Liver (tissue), 9 donors: ENCODE measurements around the gene GRAMD2A. TPM values are rescaled to one million over a fixed set of nuclear protein-coding genes. Genes with fewer than 3 reads are reported as not detected.

Source experiments
- DNase-seq: peaks from one replicate; pipeline ENCODE4 v3.0.0-alpha.2; 2017; ENCODE audit warnings: low spot score
- H3K27ac ChIP-seq, 2 donors: one replicate each; pipeline ENCODE4 v1.7.0; 2013; ENCODE audit warnings: inconsistent platforms in 2 of 2, low read length in 2 of 2, control low read depth in 1 of 2, low read depth in 1 of 2, mild to moderate bottlenecking in 1 of 2
- H3K27me3 ChIP-seq, 4 donors: one replicate each; pipeline versions ENCODE4 v1.6.1 to v1.7.0; 2013; ENCODE audit warnings: low read length in 3 of 4, inconsistent platforms in 1 of 4, mild to moderate bottlenecking in 1 of 4, moderate library complexity in 1 of 4; ENCODE audit not compliant: control insufficient read depth in 4 of 4, insufficient read depth in 4 of 4
- H3K36me3 ChIP-seq, 4 donors: one replicate each; pipeline versions ENCODE4 v1.6.1 to v1.7.0; 2013; ENCODE audit warnings: low read length in 3 of 4, mild to moderate bottlenecking in 3 of 4, low read depth in 1 of 4, moderate library complexity in 1 of 4; ENCODE audit not compliant: control insufficient read depth in 4 of 4, insufficient read depth in 3 of 4
- H3K4me1 ChIP-seq, 4 donors: one replicate each; pipeline versions ENCODE4 v1.6.1 to v1.7.0; 2013; ENCODE audit warnings: low read length in 3 of 4, mild to moderate bottlenecking in 3 of 4, moderate library complexity in 1 of 4; ENCODE audit not compliant: control insufficient read depth in 4 of 4, insufficient read depth in 4 of 4
- H3K4me3 ChIP-seq, 3 donors: one replicate each; pipeline versions ENCODE4 v1.6.1 to v1.7.0; 2013; ENCODE audit warnings: low read length in 3 of 3, control low read depth in 1 of 3, low read depth in 1 of 3, mild to moderate bottlenecking in 1 of 3
- H3K9ac ChIP-seq, 2 donors: one replicate each; pipeline ENCODE4 v1.7.0; 2013; ENCODE audit warnings: low read length in 2 of 2, mild to moderate bottlenecking in 2 of 2, moderate library complexity in 2 of 2, control low read depth in 1 of 2, low read depth in 1 of 2
- H3K9me3 ChIP-seq, 4 donors: one replicate each; pipeline versions ENCODE4 v1.6.1 to v1.7.0; 2013; ENCODE audit warnings: low read length in 3 of 4; ENCODE audit not compliant: control insufficient read depth in 4 of 4
- EGR1 ChIP-seq, 2 donors: IDR thresholded peaks; 2 replicates each; pipeline ENCODE4 v1.6.1; 2016 to 2018; ENCODE audit warnings: antibody characterized with exemption in 2 of 2, low read depth in 2 of 2
- FOXA1 ChIP-seq: IDR thresholded peaks from 2 replicates; pipeline ENCODE4 v1.6.1; 2016; ENCODE audit warnings: antibody characterized with exemption
- FOXA2 ChIP-seq: IDR thresholded peaks from 2 replicates; pipeline ENCODE4 v1.6.1; 2016; ENCODE audit warnings: antibody characterized with exemption
- GABPA ChIP-seq, 2 donors: IDR thresholded peaks in 1 of 2; conservative IDR thresholded peaks in 1 of 2; 2 replicates each; pipeline ENCODE4 v1.6.1; 2016; ENCODE audit warnings: antibody characterized with exemption in 2 of 2, mild to moderate bottlenecking in 1 of 2, moderate library complexity in 1 of 2
- HNF4A ChIP-seq, 2 donors: conservative IDR thresholded peaks; 2 replicates each; pipeline ENCODE4 v1.6.1; 2016; ENCODE audit warnings: antibody characterized with exemption in 2 of 2, mild to moderate bottlenecking in 2 of 2
- JUND ChIP-seq, 2 donors: IDR thresholded peaks; 2 replicates each; pipeline ENCODE4 v1.6.1; 2016; ENCODE audit warnings: antibody characterized with exemption in 2 of 2
- NR2F2 ChIP-seq: IDR thresholded peaks from 2 replicates; pipeline ENCODE4 v1.6.1; 2016; ENCODE audit warnings: antibody characterized with exemption
- RAD21 ChIP-seq, 2 donors: IDR thresholded peaks; 2 replicates each; pipeline ENCODE4 v1.6.1; 2016; ENCODE audit warnings: antibody characterized with exemption in 2 of 2, mild to moderate bottlenecking in 2 of 2
- SP1 ChIP-seq: IDR thresholded peaks from 2 replicates; pipeline ENCODE4 v1.6.1; 2018; ENCODE audit warnings: antibody characterized with exemption, mild to moderate bottlenecking
- TAF1 ChIP-seq: conservative IDR thresholded peaks from 2 replicates; pipeline ENCODE4 v1.6.1; 2016; ENCODE audit warnings: antibody characterized with exemption, mild to moderate bottlenecking
- YY1 ChIP-seq: IDR thresholded peaks from 2 replicates; pipeline ENCODE4 v1.6.1; 2016; ENCODE audit warnings: antibody characterized with exemption, mild to moderate bottlenecking
- WGBS: extraction: QIAGEN DNeasy Blood & Tissue Kit; methylation state at CpG from one replicate; pipeline ENCODE4 v1.1.7; 2013; 5-methylcytosine and 5-hydroxymethylcytosine counted together
- polyA plus RNA-seq, 2 donors: library from polyadenylated mRNA; stranded (reverse) in 1 of 2; unstranded in 1 of 2; fragments of 200-250 nt in 1 of 2; fragments of >200 nt in 1 of 2; fragmentation: Nextera tagmentation in 1 of 2; extraction: Ambion mirVana in 1 of 2; gene quantifications; one replicate each; pipeline versions ENCODE4 v1.2.1 to v1.2.3, GENCODE V29; 2013 to 2015
- total RNA-seq, 2 donors: library from RNA; depleted of rRNA; stranded (reverse); fragments of >200 nt; gene quantifications; one replicate each; pipeline ENCODE4 v1.2.3, GENCODE V29; 2014
- TF ChIP-seq, protein P1 (sequence below): IDR thresholded peaks from 2 replicates; pipeline ENCODE4 v1.6.1; 2016; ENCODE audit warnings: antibody characterized with exemption
- TF ChIP-seq, protein P2 (sequence below): fragments of 150-350 bp; IDR thresholded peaks from 2 replicates; pipeline ENCODE4 v1.5.1; 2017; ENCODE audit warnings: improper control_type of control experiment, low read depth, low read length; ENCODE audit not compliant: missing input control
- TF ChIP-seq, protein P3 (sequence below): IDR thresholded peaks from 2 replicates; pipeline ENCODE4 v1.6.1; 2016; ENCODE audit warnings: antibody characterized with exemption, mild to moderate bottlenecking
- TF ChIP-seq, protein P4 (sequence below): IDR thresholded peaks from 2 replicates; pipeline ENCODE4 v1.6.1; 2016; ENCODE audit warnings: antibody characterized with exemption
- donor health status: healthy.
- donor health status: healthy.
- donor health status: healthy.
- donor health status: healthy.
- donor health status: healthy.

The GRAMD2A gene
- total and polyA plus RNA-seq, 4 donors = not detected

DNA sequence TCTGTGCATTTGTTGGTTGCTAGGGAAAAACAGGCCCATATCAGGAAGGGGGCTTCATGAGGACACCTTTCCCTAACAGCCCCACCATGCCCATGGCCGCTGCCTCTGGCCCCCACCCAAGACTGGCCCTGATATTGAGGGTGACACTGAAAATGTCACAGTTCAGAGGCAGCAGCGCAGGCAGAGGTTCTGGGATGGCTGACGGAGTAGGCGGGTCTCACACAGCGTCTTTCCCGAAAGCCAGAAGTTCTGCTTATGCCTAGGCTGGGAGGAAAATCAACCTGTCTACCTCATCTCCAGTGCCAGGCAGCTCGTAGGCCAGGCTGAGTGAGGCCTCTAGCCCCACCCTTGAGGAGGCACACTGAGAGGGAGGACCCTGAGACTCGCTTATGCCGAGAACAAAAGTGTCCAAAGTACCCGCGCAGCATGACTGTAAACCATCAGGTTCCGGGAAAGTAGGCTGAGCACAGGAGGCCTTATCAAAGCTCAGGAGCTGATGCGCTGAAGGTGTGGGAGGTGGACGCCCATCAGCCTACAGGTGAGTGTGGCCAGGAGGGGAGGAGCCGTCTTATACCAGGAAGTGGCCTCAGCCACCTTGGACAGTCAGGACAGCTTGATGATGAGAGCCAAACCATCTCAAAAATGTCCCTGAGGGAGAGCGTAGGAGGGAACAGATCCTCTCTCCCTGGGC is 27.5 kb downstream of the GRAMD2A start:
- peaks cover 0 to 3% (median 0%) of the 10 kb centered on the region in 4 donors for H3K27me3 ChIP-seq
- H3K27ac ChIP-seq = no peak overlapping the region
- WGBS = 89% methylated on average over 16 of the region's 16 CpGs
- H3K36me3 ChIP-seq = no peaks in the 10 kb centered on the region
- no peaks in the 10 kb centered on the region for H3K9me3 ChIP-seq
- TF ChIP-seq FOXA2 (no peak), JUND (IDR thresholded peaks at IDR 0.05) (no peak), SP1 (no peak), FOXA1 (no peak), RAD21 (IDR thresholded peaks at IDR 0.05) (no peak)
- TF ChIP-seq, protein P1, sequence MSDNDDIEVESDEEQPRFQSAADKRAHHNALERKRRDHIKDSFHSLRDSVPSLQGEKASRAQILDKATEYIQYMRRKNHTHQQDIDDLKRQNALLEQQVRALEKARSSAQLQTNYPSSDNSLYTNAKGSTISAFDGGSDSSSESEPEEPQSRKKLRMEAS = no peak
- no peak overlapping the region for H3K4me3 ChIP-seq
- DNase-seq = no peak
- H3K4me1 ChIP-seq = no peaks in the 10 kb centered on the region
- H3K9ac ChIP-seq = no peak overlapping the region

GRCh38 chr15:72169236-72169920 is 28.2 kb downstream of the GRAMD2A start:
- no peaks in the 10 kb centered on the region for H3K36me3 ChIP-seq
- H3K9me3 ChIP-seq = no peaks in the 10 kb centered on the region
- TF ChIP-seq, protein P2, sequence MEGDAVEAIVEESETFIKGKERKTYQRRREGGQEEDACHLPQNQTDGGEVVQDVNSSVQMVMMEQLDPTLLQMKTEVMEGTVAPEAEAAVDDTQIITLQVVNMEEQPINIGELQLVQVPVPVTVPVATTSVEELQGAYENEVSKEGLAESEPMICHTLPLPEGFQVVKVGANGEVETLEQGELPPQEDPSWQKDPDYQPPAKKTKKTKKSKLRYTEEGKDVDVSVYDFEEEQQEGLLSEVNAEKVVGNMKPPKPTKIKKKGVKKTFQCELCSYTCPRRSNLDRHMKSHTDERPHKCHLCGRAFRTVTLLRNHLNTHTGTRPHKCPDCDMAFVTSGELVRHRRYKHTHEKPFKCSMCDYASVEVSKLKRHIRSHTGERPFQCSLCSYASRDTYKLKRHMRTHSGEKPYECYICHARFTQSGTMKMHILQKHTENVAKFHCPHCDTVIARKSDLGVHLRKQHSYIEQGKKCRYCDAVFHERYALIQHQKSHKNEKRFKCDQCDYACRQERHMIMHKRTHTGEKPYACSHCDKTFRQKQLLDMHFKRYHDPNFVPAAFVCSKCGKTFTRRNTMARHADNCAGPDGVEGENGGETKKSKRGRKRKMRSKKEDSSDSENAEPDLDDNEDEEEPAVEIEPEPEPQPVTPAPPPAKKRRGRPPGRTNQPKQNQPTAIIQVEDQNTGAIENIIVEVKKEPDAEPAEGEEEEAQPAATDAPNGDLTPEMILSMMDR = no peak
- no peak for TF ChIP-seq FOXA2
- TF ChIP-seq, protein P1 = no peak
- no peak overlapping the region for H3K27ac ChIP-seq
- no peak overlapping the region for H3K4me3 ChIP-seq
- no peaks in the 10 kb centered on the region for H3K4me1 ChIP-seq
- H3K9ac ChIP-seq = no peak overlapping the region
- H3K27me3 ChIP-seq = no peaks in the 10 kb centered on the region
- 82% methylated on average over 10 of the region's 10 CpGs for WGBS
- DNase-seq = no peak

DNA sequence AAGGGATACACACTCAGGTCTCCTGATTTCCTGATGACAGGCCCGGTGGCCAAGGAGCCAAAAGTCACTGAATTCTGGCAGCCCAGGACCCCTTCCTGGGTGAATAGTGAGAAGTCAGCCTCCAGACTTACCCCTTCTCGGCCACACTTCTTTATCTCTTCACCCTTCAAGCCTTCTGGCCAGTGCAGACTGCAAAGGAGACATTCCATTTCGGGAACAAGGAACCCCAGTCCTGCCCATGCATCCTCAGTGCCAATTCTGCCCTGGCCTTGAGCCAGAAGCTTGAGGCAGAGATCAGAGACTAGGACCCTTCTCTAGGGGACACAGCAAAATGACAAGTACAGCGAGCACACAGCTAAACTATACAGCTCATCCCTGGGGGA is 28.8 kb downstream of the GRAMD2A start:
- 64% methylated on average over 4 of the region's 4 CpGs for WGBS
- Histone ChIP-seq H3K27me3 (no peaks in the 10 kb centered on the region), H3K4me3 (no peak overlapping the region), H3K9ac (no peak overlapping the region), H3K27ac (no peak overlapping the region), H3K9me3 (no peaks in the 10 kb centered on the region), H3K36me3 (no peaks in the 10 kb centered on the region), H3K4me1 (no peaks in the 10 kb centered on the region)
- no peak for DNase-seq
- TF ChIP-seq, protein P1 = no peak
- TF ChIP-seq HNF4A (conservative IDR thresholded peaks at IDR 0.05) = no peak
- TF ChIP-seq, protein P2 = no peak
- TF ChIP-seq, protein P3, sequence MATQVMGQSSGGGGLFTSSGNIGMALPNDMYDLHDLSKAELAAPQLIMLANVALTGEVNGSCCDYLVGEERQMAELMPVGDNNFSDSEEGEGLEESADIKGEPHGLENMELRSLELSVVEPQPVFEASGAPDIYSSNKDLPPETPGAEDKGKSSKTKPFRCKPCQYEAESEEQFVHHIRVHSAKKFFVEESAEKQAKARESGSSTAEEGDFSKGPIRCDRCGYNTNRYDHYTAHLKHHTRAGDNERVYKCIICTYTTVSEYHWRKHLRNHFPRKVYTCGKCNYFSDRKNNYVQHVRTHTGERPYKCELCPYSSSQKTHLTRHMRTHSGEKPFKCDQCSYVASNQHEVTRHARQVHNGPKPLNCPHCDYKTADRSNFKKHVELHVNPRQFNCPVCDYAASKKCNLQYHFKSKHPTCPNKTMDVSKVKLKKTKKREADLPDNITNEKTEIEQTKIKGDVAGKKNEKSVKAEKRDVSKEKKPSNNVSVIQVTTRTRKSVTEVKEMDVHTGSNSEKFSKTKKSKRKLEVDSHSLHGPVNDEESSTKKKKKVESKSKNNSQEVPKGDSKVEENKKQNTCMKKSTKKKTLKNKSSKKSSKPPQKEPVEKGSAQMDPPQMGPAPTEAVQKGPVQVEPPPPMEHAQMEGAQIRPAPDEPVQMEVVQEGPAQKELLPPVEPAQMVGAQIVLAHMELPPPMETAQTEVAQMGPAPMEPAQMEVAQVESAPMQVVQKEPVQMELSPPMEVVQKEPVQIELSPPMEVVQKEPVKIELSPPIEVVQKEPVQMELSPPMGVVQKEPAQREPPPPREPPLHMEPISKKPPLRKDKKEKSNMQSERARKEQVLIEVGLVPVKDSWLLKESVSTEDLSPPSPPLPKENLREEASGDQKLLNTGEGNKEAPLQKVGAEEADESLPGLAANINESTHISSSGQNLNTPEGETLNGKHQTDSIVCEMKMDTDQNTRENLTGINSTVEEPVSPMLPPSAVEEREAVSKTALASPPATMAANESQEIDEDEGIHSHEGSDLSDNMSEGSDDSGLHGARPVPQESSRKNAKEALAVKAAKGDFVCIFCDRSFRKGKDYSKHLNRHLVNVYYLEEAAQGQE = no peak
- TF ChIP-seq NR2F2 = no peak
- TF ChIP-seq TAF1 = no peak
- TF ChIP-seq RAD21 (IDR thresholded peaks at IDR 0.05) = no peak
- no peak for TF ChIP-seq EGR1 (IDR thresholded peaks at IDR 0.05; ENCODE audit: low read depth in 2 of 2)
- TF ChIP-seq SP1 = no peak
- TF ChIP-seq GABPA (IDR thresholded peaks at IDR 0.05 in 1 of 2, conservative IDR thresholded peaks at IDR 0.05 in 1 of 2) = no peak
- no peak for TF ChIP-seq YY1
- no peak for TF ChIP-seq JUND (IDR thresholded peaks at IDR 0.05)
- TF ChIP-seq, protein P4, sequence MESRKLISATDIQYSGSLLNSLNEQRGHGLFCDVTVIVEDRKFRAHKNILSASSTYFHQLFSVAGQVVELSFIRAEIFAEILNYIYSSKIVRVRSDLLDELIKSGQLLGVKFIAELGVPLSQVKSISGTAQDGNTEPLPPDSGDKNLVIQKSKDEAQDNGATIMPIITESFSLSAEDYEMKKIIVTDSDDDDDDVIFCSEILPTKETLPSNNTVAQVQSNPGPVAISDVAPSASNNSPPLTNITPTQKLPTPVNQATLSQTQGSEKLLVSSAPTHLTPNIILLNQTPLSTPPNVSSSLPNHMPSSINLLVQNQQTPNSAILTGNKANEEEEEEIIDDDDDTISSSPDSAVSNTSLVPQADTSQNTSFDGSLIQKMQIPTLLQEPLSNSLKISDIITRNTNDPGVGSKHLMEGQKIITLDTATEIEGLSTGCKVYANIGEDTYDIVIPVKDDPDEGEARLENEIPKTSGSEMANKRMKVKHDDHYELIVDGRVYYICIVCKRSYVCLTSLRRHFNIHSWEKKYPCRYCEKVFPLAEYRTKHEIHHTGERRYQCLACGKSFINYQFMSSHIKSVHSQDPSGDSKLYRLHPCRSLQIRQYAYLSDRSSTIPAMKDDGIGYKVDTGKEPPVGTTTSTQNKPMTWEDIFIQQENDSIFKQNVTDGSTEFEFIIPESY = no peak
- TF ChIP-seq FOXA2 = no peak
